GM12878 (cell line): ENCODE data around the gene E2F7. TPM values are rescaled to one million over a fixed set of nuclear protein-coding genes. Genes with fewer than 3 reads are reported as not detected.

Experiments
- DPF2 ChIP-seq: fragments of 450-650 bp; IDR thresholded peaks from 2 replicates; pipeline ENCODE4 v1.6.1; 2017; ENCODE audit warnings: mild to moderate bottlenecking
- EED ChIP-seq: sonication (generic); IDR thresholded peaks from 2 replicates; pipeline ENCODE4 v1.6.1; 2016; ENCODE audit warnings: antibody characterized with exemption, low read depth
- EGR1 ChIP-seq, 2 experiments: IDR thresholded peaks; 1 replicate in 1 of 2; 2 replicates in 1 of 2; pipeline ENCODE4 v1.6.1; 2011 to 2012; ENCODE audit warnings: low read depth in 2 of 2, low read length in 2 of 2, borderline replicate concordance in 1 of 2, mild to moderate bottlenecking in 1 of 2, moderate library complexity in 1 of 2
- ESRRA ChIP-seq: IDR thresholded peaks from 2 replicates; pipeline ENCODE4 v1.6.1; 2012; ENCODE audit warnings: mild to moderate bottlenecking, low read length, improper control_type of control experiment
- FOXM1 ChIP-seq: IDR thresholded peaks from 2 replicates; pipeline ENCODE4 v1.6.1; 2012; ENCODE audit warnings: low read depth, mild to moderate bottlenecking, inconsistent platforms, low read length, moderate library complexity
- IKZF1 ChIP-seq: fragments of 450-650 bp; conservative IDR thresholded peaks from 2 replicates; pipeline ENCODE4 v1.6.1; 2017; ENCODE audit warnings: antibody characterized with exemption, mild to moderate bottlenecking
- IKZF2 ChIP-seq, 2 experiments: fragments of 450-650 bp; IDR thresholded peaks; 2 replicates each; pipeline ENCODE4 v1.6.1; 2017; ENCODE audit warnings: mild to moderate bottlenecking in 2 of 2, moderate library complexity in 2 of 2
- KDM1A ChIP-seq: fragments of 200-600 bp; sonication (generic); IDR thresholded peaks from 2 replicates; pipeline ENCODE4 v1.6.1; 2016; ENCODE audit warnings: borderline replicate concordance
- MTA2 ChIP-seq: fragments of 450-650 bp; IDR thresholded peaks from 2 replicates; pipeline ENCODE4 v1.6.1; 2016; ENCODE audit warnings: low read depth, mild to moderate bottlenecking, moderate library complexity
- MTA3 ChIP-seq: IDR thresholded peaks from 2 replicates; pipeline ENCODE4 v1.6.1; 2012; ENCODE audit warnings: low read length, inconsistent platforms, borderline replicate concordance
- PML ChIP-seq: IDR thresholded peaks from 2 replicates; pipeline ENCODE4 v1.6.1; 2012; ENCODE audit warnings: low read length, inconsistent platforms
- POU2F2 ChIP-seq: IDR thresholded peaks from 3 replicates; pipeline ENCODE4 v1.6.1; 2011; ENCODE audit warnings: low read depth, mild to moderate bottlenecking, low read length, borderline replicate concordance
- SMARCA5 ChIP-seq: fragments of 450-650 bp; IDR thresholded peaks from 2 replicates; pipeline ENCODE4 v1.6.1; 2017; ENCODE audit warnings: mild to moderate bottlenecking
- SMC3 ChIP-seq: IDR thresholded peaks from 2 replicates; pipeline ENCODE4 v1.6.1; 2011; ENCODE audit warnings: low read length, improper control_type of control experiment, borderline replicate concordance
- SP1 ChIP-seq: IDR thresholded peaks from one replicate; pipeline ENCODE4 v1.6.1; 2011; ENCODE audit warnings: low read depth, low read length
- SUZ12 ChIP-seq: fragments of 200-600 bp; sonication (generic); IDR thresholded peaks from one replicate; pipeline ENCODE4 v1.6.1; 2018; ENCODE audit warnings: antibody characterized with exemption, mild to moderate bottlenecking; ENCODE audit not compliant: unreplicated experiment
- TCF12 ChIP-seq: IDR thresholded peaks from 2 replicates; pipeline ENCODE4 v1.6.1; 2011; ENCODE audit warnings: low read depth, mild to moderate bottlenecking, low read length
- polyA plus RNA-seq, 11 experiments: library from polyadenylated mRNA; depleted of rRNA in 4 of 11; unstranded in 6 of 11; stranded (reverse) in 5 of 11; fragments of >200 nt; fragmentation: Nextera tagmentation in 4 of 11; fragmentation: Illumina TruSeq in 1 of 11; extraction: Ambion mirVana in 4 of 11; extraction: Trizol in 1 of 11; gene quantifications; 1 replicate in 1 of 11; 2 replicates in 10 of 11; pipeline versions ENCODE4 v1.2.1 to v1.2.3, GENCODE V29; 2011 to 2016; ENCODE audit warnings: inconsistent platforms in 2 of 11, missing spikeins in 2 of 11, low read depth in 1 of 11
- total RNA-seq, 4 experiments: library from RNA; depleted of rRNA in 3 of 4; stranded (reverse); fragments of >200 nt in 3 of 4; fragmentation: Illumina TruSeq in 1 of 4; extraction: Trizol in 1 of 4; gene quantifications; 2 replicates each; pipeline versions ENCODE4 v1.2.1 to v1.2.3, GENCODE V29; 2013 to 2021
- TF ChIP-seq, protein P1 (sequence below): fragments of 450-650 bp; IDR thresholded peaks from 2 replicates; pipeline ENCODE4 v1.6.1; 2017; ENCODE audit warnings: mild to moderate bottlenecking
- TF ChIP-seq, protein P2 (sequence below): fragments of 450-650 bp; conservative IDR thresholded peaks from 2 replicates; pipeline ENCODE4 v1.6.1; 2017; ENCODE audit warnings: mild to moderate bottlenecking, moderate library complexity
- TF ChIP-seq, protein P3 (sequence below): IDR thresholded peaks from 2 replicates; pipeline ENCODE4 v1.6.1; 2011; ENCODE audit warnings: borderline replicate concordance, low read depth, mild to moderate bottlenecking, moderate library complexity, mixed read lengths, low read length; ENCODE audit not compliant: insufficient read depth; ENCODE audit errors: extremely low read length
- TF ChIP-seq, protein P4 (sequence below): IDR thresholded peaks from 2 replicates; pipeline ENCODE4 v1.6.1; 2012; ENCODE audit warnings: low read depth, low read length, improper control_type of control experiment
- TF ChIP-seq, protein P5 (sequence below), 3 experiments: IDR thresholded peaks in 2 of 3; conservative IDR thresholded peaks in 1 of 3; 2 replicates each; pipeline ENCODE4 v1.5.1; 2011; ENCODE audit warnings: low read depth in 3 of 3, low read length in 3 of 3, mild to moderate bottlenecking in 3 of 3, control low read depth in 2 of 3, moderate library complexity in 2 of 3, inconsistent platforms in 1 of 3, mixed read lengths in 1 of 3; ENCODE audit not compliant: control insufficient read depth in 2 of 3, insufficient read depth in 1 of 3; ENCODE audit errors: extremely low read depth in 1 of 3
- TF ChIP-seq, protein P6 (sequence below): IDR thresholded peaks from 2 replicates; pipeline ENCODE4 v1.6.1; 2012; ENCODE audit warnings: low read depth, low read length, improper control_type of control experiment

The E2F7 gene
- total and polyA plus RNA-seq, 10 of the 15 experiments (the other 5 are each of a cell fraction or from before 2014, with no cell fraction given) = 5.6 to 32.1 (median 19.9) TPM

DNA sequence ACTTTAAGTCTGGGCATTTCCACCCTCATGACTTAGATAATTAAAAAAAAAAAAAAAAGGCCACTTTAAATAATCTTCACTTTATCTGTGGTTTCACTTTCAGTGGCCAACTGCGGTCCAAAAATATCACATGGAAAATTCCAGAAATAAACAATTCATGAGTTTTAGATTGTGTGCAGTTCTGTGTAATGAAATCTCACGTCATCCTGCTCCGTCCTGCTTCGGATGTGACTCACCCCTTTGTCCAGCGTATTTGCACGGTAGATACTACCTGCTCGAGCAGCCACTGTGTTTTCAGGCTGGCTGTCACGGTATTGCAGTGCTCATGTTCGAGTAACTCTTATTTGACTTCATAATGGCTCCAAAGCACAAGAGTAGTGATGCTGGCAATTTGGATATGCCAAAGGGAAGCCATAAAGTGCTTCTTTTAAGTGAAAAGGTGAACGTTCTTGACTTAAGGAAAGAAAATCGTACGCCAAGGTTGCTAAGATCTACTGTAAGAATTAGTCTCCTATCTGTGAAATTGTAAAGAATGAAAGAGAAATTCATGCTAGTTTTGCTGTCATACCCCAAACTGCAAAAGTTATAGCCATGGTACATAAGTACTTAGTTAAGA is 2.4 kb downstream of the E2F7 start (continued):
- TF ChIP-seq, protein P1, sequence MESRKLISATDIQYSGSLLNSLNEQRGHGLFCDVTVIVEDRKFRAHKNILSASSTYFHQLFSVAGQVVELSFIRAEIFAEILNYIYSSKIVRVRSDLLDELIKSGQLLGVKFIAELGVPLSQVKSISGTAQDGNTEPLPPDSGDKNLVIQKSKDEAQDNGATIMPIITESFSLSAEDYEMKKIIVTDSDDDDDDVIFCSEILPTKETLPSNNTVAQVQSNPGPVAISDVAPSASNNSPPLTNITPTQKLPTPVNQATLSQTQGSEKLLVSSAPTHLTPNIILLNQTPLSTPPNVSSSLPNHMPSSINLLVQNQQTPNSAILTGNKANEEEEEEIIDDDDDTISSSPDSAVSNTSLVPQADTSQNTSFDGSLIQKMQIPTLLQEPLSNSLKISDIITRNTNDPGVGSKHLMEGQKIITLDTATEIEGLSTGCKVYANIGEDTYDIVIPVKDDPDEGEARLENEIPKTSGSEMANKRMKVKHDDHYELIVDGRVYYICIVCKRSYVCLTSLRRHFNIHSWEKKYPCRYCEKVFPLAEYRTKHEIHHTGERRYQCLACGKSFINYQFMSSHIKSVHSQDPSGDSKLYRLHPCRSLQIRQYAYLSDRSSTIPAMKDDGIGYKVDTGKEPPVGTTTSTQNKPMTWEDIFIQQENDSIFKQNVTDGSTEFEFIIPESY = no peak
- TF ChIP-seq MTA2 (peak; percentile 76), MTA3 (peak; percentile 52; the same call in 1 of the 2 replicates), EED (peak; percentile 79), SMC3 (no peak), IKZF2 (IDR thresholded peaks at IDR 0.05) (peak; percentile 63 to 74; a peak in 3 of 4 replicates), SUZ12 (no peak), DPF2 (peak; percentile 61; the same call in 1 of the 2 replicates), IKZF1 (peak; percentile 64), SP1 (no peak), KDM1A (no peak), POU2F2 (peak; percentile 52; the same call in 2 of the 3 replicates), PML (peak; percentile 29; the same call in 1 of the 2 replicates), SMARCA5 (no peak), ESRRA (no peak), FOXM1 (peak; percentile 97; the same call in 1 of the 2 replicates), TCF12 (no peak), EGR1 (IDR thresholded peaks at IDR 0.05; ENCODE audit: borderline replicate concordance in 1 of 2, low read depth in 2 of 2, low read length in 2 of 2) (0 out of 3 replicates have a peak, but pooled peaks of 1 of the 2 experiments have one; percentile 6)
- TF ChIP-seq, protein P2, sequence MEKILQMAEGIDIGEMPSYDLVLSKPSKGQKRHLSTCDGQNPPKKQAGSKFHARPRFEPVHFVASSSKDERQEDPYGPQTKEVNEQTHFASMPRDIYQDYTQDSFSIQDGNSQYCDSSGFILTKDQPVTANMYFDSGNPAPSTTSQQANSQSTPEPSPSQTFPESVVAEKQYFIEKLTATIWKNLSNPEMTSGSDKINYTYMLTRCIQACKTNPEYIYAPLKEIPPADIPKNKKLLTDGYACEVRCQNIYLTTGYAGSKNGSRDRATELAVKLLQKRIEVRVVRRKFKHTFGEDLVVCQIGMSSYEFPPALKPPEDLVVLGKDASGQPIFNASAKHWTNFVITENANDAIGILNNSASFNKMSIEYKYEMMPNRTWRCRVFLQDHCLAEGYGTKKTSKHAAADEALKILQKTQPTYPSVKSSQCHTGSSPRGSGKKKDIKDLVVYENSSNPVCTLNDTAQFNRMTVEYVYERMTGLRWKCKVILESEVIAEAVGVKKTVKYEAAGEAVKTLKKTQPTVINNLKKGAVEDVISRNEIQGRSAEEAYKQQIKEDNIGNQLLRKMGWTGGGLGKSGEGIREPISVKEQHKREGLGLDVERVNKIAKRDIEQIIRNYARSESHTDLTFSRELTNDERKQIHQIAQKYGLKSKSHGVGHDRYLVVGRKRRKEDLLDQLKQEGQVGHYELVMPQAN = no peak
- TF ChIP-seq, protein P3, sequence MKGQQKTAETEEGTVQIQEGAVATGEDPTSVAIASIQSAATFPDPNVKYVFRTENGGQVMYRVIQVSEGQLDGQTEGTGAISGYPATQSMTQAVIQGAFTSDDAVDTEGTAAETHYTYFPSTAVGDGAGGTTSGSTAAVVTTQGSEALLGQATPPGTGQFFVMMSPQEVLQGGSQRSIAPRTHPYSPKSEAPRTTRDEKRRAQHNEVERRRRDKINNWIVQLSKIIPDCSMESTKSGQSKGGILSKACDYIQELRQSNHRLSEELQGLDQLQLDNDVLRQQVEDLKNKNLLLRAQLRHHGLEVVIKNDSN = no peak
- TF ChIP-seq, protein P4, sequence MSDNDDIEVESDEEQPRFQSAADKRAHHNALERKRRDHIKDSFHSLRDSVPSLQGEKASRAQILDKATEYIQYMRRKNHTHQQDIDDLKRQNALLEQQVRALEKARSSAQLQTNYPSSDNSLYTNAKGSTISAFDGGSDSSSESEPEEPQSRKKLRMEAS = no peak
- TF ChIP-seq, protein P5, sequence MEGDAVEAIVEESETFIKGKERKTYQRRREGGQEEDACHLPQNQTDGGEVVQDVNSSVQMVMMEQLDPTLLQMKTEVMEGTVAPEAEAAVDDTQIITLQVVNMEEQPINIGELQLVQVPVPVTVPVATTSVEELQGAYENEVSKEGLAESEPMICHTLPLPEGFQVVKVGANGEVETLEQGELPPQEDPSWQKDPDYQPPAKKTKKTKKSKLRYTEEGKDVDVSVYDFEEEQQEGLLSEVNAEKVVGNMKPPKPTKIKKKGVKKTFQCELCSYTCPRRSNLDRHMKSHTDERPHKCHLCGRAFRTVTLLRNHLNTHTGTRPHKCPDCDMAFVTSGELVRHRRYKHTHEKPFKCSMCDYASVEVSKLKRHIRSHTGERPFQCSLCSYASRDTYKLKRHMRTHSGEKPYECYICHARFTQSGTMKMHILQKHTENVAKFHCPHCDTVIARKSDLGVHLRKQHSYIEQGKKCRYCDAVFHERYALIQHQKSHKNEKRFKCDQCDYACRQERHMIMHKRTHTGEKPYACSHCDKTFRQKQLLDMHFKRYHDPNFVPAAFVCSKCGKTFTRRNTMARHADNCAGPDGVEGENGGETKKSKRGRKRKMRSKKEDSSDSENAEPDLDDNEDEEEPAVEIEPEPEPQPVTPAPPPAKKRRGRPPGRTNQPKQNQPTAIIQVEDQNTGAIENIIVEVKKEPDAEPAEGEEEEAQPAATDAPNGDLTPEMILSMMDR (IDR thresholded peaks at IDR 0.05 in 2 of 3, conservative IDR thresholded peaks at IDR 0.05 in 1 of 3; ENCODE audit: control insufficient read depth in 2 of 3, extremely low read depth in 1 of 3, insufficient read depth in 1 of 3, low read depth in 3 of 3, low read length in 3 of 3) = no peak
- TF ChIP-seq, protein P6, sequence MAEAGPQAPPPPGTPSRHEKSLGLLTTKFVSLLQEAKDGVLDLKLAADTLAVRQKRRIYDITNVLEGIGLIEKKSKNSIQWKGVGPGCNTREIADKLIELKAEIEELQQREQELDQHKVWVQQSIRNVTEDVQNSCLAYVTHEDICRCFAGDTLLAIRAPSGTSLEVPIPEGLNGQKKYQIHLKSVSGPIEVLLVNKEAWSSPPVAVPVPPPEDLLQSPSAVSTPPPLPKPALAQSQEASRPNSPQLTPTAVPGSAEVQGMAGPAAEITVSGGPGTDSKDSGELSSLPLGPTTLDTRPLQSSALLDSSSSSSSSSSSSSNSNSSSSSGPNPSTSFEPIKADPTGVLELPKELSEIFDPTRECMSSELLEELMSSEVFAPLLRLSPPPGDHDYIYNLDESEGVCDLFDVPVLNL = no peak
